ENCODE data around the gene NDUFB10. TPM values are rescaled to one million over a fixed set of nuclear protein-coding genes. Genes with fewer than 3 reads are reported as not detected.
"Not testable (repeated sequence)": the region's sequence is repeated elsewhere in the genome, so short reads cannot be mapped to it uniquely, and the experiment has no call there.

NDUFB10 gene
- total RNA-seq, 4 donors from 2014 or later, result 137 to 496 (median 250) TPM

- no peak for DNase-seq
- Histone ChIP-seq H3K4me1 (no peaks in the 10 kb centered on the region), H3K36me3 (no peaks in the 10 kb centered on the region), H3K27ac (no peak overlapping the region), H3K4me3 (no peak overlapping the region), H3K9me3 (no peaks in the 10 kb centered on the region), H3K27me3 (no peaks in the 10 kb centered on the region)
- in situ Hi-C loops (cut with MboI; ENCODE audit: low pct_ligation_motif_present in 1 of 4, low pct_unique_long_range_greater_than_20kb in 1 of 4, low sequenced_read_pairs in 3 of 4), result no loop called here
- TF ChIP-seq EP300 (IDR thresholded peaks at IDR 0.05; ENCODE audit: low read depth), result no peak
- 42% methylated on average over 7 of the region's 7 CpGs; no CpG with 5 or more reads in 1 of the 2 donors for WGBS, 2 donors (ENCODE audit: low coverage in 1 of 2)
- intact Hi-C loops (cut with DNase I; ENCODE audit: low total_unique reads), result no loop called here
Measured at GRCh38 chr16:1950047-1950446, 9.3 kb upstream of the NDUFB10 start.

GRCh38 chr16:1950559-1950958 lies 8.8 kb upstream of the NDUFB10 start:
- in situ Hi-C loops (cut with MboI; ENCODE audit: low pct_ligation_motif_present in 1 of 4, low pct_unique_long_range_greater_than_20kb in 1 of 4, low sequenced_read_pairs in 3 of 4), result no loop called here
- Histone ChIP-seq H3K4me1 (no peaks in the 10 kb centered on the region), H3K4me3 (no peak overlapping the region), H3K9me3 (no peaks in the 10 kb centered on the region), H3K36me3 (no peaks in the 10 kb centered on the region), H3K27ac (no peak overlapping the region), H3K27me3 (no peaks in the 10 kb centered on the region)
- WGBS, 2 donors (ENCODE audit: low coverage in 1 of 2), result 90% methylated on average over 18 of the region's 19 CpGs; no CpG with 5 or more reads in 1 of the 2 donors
- TF ChIP-seq, protein P1, sequence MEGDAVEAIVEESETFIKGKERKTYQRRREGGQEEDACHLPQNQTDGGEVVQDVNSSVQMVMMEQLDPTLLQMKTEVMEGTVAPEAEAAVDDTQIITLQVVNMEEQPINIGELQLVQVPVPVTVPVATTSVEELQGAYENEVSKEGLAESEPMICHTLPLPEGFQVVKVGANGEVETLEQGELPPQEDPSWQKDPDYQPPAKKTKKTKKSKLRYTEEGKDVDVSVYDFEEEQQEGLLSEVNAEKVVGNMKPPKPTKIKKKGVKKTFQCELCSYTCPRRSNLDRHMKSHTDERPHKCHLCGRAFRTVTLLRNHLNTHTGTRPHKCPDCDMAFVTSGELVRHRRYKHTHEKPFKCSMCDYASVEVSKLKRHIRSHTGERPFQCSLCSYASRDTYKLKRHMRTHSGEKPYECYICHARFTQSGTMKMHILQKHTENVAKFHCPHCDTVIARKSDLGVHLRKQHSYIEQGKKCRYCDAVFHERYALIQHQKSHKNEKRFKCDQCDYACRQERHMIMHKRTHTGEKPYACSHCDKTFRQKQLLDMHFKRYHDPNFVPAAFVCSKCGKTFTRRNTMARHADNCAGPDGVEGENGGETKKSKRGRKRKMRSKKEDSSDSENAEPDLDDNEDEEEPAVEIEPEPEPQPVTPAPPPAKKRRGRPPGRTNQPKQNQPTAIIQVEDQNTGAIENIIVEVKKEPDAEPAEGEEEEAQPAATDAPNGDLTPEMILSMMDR (IDR thresholded peaks at IDR 0.05), result no peak
- TF ChIP-seq POLR2AphosphoS5 (IDR thresholded peaks at IDR 0.05) (no peak), EP300 (IDR thresholded peaks at IDR 0.05; ENCODE audit: low read depth) (no peak), POLR2A (IDR thresholded peaks at IDR 0.05) (no peak)
- intact Hi-C loops (cut with DNase I; ENCODE audit: low total_unique reads), result no loop called here
- DNase-seq, result no peak

- intact Hi-C loops (cut with DNase I; ENCODE audit: low total_unique reads), result no loop called here
- Histone ChIP-seq H3K36me3 (no peaks in the 10 kb centered on the region), H3K4me1 (peaks cover 0 to 2% (median 1%) of the 10 kb centered on the region in 4 donors), H3K27ac (no peak overlapping the region), H3K9me3 (no peaks in the 10 kb centered on the region), H3K27me3 (no peaks in the 10 kb centered on the region), H3K4me3 (no peak overlapping the region)
- in situ Hi-C loops (cut with MboI; ENCODE audit: low pct_ligation_motif_present in 1 of 4, low pct_unique_long_range_greater_than_20kb in 1 of 4, low sequenced_read_pairs in 3 of 4), result no loop called here
- TF ChIP-seq, protein P1 (IDR thresholded peaks at IDR 0.05), result no peak
- TF ChIP-seq POLR2A (IDR thresholded peaks at IDR 0.05) (no peak), EP300 (IDR thresholded peaks at IDR 0.05; ENCODE audit: low read depth) (no peak), POLR2AphosphoS5 (IDR thresholded peaks at IDR 0.05) (no peak)
- no peak for DNase-seq
- WGBS, 2 donors (ENCODE audit: low coverage in 1 of 2), result 84% methylated on average over 22 of the region's 22 CpGs; no CpG with 5 or more reads in 1 of the 2 donors
Measured at GRCh38 chr16:1953734-1954133, 5.6 kb upstream of the NDUFB10 start.

- in situ Hi-C loops (cut with MboI; ENCODE audit: low pct_ligation_motif_present in 1 of 4, low pct_unique_long_range_greater_than_20kb in 1 of 4, low sequenced_read_pairs in 3 of 4); H3K4me3 ChIP-seq; intact Hi-C loops (cut with DNase I; ENCODE audit: low total_unique reads); DNase-seq; H3K27ac ChIP-seq; H3K9me3 ChIP-seq; H3K27me3 ChIP-seq: not testable (repeated sequence)
- Histone ChIP-seq H3K4me1 (peaks cover 8 to 23% (median 21%) of the 10 kb centered on the region in 4 donors), H3K36me3 (peaks cover 0 to 13% (median 6%) of the 10 kb centered on the region in 4 donors)
- WGBS, 2 donors (ENCODE audit: low coverage in 1 of 2), result 80 to 89% methylated on average over 8 to 20 of the region's 22 CpGs
Measured at GRCh38 chr16:1957434-1958142, 1.8 kb upstream of the NDUFB10 start.

DNA sequence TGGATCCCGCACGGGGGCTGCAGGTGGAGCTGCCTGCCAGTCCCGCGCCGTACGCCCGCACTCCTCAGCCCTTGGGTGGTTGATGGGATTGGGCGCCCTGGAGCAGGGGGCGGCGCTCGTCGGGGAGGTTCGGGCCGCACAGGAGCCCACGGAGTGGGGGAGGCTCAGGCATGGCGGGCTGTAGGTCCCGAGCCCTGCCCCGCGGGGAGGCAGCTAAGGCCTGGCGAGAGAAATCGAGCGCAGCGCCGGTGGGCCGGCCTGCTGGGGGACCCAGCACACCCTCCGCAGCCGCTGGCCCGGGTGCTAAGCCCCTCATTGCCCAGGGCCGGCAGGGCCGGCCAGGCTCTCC lies 1.2 kb upstream of the NDUFB10 start:
- H3K4me3 ChIP-seq; in situ Hi-C loops (cut with MboI; ENCODE audit: low pct_ligation_motif_present in 1 of 4, low pct_unique_long_range_greater_than_20kb in 1 of 4, low sequenced_read_pairs in 3 of 4); H3K27me3 ChIP-seq; intact Hi-C loops (cut with DNase I; ENCODE audit: low total_unique reads); H3K9me3 ChIP-seq; H3K27ac ChIP-seq; DNase-seq: not testable (repeated sequence)
- Histone ChIP-seq H3K36me3 (peaks cover 0 to 16% (median 6%) of the 10 kb centered on the region in 4 donors), H3K4me1 (peaks cover 8 to 27% (median 22%) of the 10 kb centered on the region in 4 donors)
- WGBS, 2 donors (ENCODE audit: low coverage in 1 of 2), result 89% methylated on average over 16 of the region's 30 CpGs; no CpG with 5 or more reads in 1 of the 2 donors
